NCI-H748 (cell line): ENCODE measurements around the gene TMEM208.
A peak's percentile ranks its signal among the peaks of the same experiment; 100 is the strongest.

Experiments
- DNase-seq: peaks from one replicate; lab custom pipeline; 2025; ENCODE audit not compliant: unreplicated experiment; lab: John Stamatoyannopoulos, UW

The TMEM208 gene

DNA sequence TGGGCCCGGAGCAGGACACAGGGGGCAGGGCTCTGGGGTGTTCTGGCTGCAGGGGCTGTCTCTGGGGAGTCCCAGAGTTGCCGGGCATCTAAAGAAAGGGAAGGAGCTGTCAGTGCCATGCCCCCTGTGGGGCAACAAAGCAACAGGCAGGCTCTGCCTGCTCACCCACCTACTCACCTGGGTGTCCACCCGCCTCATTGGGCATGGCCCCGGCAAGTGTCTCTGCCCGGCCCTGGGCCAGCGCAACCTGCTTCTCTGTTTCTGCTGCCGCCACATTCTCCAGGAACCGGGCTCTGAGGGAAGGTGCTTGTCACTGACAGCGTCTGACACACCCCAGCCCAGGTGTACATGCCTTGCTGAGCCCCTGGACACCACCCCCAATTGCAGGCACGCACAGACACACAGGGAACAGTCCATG is 7.3 kb downstream of the TMEM208 start:
- DNase-seq, result no peak

DNA sequence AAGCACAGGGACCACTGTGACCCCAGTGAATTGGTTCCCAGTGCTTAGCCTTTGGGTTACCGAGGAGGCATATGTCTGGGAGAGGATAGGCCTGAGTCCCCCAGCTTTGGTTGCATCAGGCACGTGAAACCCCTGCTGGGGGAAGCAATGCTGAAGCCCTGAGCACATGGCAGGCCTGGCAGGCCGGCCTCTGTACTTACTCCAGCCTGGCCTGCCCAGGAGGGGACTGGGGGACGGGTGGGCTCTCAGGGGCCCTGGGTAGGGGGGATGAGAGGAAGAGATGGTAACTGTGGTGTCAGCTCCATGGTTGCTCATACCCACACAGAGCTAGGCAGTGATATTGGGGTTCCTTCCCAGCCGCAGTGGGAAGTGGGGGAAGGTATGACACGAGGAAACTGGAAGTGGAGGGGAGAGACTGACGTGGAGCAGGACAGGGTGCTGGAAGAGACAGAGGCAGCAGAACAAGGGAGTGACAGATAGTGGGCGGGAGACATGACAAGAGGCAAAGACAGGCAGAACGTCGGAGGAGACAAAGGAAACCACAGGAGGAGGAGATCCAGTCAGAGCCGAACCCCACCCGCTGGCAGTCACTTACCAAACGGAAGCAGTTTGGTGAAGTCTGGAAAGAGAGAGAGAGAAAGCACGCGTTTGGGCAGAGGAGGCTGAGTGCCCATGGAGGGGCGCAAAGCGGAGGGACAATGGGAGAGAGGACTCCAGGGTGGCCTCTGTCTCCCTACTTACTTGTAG is 9.1 kb downstream of the TMEM208 start:
- DNase-seq, result no peak

DNA sequence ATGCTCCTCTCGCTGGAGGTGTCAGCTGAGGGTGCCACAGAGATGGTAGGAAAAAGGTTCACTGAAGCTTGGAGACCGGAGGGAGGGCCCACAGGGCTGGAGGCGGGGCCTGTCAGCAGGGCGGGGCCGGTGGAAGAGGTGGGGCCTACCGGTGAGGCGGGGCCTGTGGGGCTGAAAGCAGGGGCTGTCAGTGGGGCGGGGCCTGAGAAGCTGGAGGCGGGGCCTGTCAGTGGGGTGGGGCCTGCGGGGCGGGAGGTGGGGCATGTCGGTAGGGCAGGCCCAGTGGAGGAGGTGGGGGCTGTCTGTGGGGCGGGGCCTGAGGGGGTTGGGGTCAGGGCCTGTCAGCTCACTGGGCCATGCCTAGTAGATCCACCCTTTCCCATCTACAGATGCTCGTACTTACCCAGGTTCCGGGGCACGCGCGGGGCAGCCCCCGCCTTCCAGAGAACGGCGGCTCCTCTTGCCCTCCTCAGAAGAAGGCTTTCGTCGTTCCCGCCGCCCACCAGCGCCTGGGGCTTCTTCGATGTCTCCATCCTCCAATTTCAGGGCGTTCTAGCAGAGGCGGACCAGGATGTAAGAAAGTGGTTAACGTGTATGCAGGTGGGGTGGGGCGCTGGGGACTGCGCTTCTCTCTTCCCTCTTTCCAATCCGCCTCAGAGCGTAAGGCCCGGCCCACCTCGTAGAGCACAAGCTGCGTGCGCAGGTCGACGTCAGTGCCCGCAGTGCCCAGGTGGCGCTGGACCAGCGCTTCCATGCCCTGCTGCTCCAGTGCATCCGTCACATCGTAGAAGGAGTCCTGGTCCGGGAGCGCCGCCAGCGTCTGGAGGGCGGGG is 9.8 kb downstream of the TMEM208 start:
- DNase-seq, result peak; percentile 8

DNA sequence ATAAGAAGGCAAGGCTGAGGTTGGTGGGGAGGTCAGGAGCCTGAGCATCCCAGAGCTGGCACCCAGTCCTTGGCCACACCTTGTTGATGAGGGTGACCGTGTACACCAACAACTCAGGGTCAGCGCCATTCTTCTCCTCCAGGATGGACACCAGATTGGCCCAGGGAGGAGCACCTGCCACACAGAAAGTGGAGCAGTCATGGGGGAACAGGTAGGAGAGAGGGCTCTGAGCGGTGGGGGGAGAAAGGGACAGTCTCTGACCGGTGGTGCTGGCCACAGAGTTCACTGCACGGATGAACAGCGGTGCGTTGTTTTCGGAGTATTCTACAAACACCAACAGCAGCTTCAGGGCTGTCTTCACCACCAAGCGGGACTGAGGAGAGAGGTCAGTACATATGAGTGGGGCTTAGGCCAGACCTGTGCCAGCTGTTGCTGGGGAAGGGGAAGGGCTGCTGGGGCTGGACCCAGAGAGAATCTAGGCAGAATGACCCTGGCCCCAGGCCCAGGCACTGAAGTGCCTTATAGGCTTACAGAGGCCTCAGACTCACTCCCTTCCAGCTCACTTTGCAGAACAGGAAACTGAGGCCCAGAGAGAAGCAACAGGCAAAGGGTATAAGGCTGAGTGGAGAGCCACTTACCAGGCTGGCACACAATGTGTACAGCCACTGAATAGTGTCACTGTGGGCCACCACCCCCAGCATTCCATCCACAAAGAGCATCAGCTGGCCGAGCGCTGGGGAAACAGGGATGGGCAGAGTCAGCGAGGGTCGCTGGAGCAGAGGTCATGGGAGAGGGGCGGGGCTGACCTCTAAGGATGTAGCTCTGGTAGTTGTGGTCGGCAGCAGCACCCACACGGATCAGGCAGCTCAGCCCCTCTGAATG is 10.7 kb downstream of the TMEM208 start:
- no peak for DNase-seq

DNA sequence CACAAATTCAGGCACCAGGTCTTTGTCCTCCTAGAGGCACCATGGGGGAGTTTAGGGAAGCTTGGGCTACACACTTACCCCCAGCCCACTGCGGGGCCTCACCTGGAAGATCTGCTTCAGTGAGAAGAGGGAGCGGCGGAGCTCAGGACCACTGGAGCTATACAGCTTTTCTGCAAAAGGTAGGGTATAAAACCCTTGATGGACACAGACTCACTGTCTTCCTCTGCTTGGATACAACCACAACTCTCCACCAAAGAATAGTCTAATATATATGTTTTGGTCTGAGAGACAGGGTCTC is 11.3 kb downstream of the TMEM208 start:
- no peak for DNase-seq

DNA sequence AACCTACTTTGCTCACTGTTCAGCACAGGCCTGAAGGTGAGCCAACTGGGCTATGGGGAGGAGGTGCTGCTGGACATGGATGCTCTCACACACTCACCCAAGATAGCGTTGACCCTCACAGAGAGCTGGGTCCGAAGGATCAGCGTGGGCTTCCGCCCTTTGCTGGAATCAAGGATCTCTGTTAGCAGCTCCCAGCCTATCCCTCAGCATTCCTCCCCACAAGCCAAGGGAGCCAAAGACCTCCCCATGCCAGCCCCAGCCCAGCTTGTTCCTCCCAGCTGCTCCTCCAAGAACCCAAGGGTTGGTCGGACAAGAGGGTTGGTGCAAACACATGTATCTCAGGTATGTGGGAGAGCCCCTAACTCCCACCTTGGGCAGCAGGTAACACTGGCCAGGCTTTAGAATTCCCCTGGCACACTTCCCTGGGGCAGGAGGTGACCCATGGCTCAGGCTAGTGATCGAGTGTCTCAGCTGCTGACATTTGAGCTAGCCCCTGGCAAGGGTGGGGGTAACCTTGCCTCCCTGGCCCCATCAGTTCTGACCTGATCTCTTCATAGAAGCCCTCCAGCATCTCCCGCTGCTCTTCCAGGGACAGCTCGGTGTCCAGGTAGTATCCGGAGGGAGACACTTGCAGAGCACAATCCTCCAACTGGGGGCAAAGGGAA is 12.0 kb downstream of the TMEM208 start:
- no peak for DNase-seq

DNA sequence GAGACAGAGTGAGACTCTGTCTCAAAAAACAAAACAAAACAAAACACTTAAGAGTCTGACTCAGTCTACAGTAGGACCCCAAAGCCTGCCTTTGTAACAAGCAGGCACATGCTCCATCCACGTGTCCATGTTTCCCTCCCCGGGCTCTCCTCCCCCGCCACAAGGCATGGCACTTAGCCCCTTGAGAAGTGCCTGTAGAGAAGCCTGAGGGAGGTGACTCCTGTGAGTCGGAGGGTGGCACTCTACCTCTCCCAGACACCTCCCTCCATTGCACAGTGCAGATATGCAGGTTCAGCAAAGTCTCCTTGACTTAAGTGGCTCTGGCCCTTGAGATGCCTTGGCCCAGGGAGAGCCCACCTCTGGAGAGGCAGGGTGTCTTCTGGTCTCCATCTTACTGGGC is 13.6 kb downstream of the TMEM208 start:
- DNase-seq, result no peak

DNA sequence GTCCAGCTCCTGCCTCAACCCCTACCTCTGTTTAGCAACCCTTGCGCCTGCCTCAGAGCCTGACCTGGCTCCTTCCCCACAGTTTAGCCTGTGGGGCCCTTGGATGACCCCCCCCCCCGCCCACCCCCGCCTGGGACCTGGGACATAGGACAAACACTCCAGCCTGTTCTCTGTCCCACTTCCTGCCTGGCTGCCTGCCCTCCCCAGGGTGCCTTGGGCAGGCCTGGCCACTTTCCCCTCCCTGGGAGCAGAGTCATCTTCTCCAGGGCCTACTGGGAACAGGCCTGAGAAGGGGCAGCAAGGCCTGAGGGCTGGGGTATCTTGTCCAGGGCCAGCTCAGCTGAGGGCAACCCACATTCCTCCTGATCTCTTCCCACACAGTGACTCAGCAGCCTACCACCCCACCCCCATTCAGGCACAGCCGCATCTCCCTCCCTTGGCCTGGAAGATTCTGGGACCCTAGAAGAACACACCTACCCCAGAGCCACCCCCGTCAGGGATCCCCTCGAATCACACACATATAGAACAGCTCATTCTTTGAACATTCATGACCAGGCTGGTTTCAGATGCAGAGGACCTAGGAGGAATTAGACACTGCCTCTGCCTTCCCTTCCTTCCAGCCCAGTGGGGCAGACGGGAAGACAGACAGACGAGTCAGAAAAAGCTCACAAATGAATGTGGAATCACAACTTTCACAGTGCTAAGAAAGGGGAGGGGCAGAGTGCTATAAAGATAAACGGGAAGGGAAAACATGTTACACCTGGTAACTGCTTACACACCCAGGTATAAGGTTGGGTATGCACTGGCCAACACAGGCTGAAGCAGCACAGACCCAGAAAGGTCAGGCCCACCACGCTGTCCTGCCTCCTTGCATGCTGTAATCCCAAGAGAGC is 14.3 kb downstream of the TMEM208 start:
- DNase-seq, result no peak

DNA sequence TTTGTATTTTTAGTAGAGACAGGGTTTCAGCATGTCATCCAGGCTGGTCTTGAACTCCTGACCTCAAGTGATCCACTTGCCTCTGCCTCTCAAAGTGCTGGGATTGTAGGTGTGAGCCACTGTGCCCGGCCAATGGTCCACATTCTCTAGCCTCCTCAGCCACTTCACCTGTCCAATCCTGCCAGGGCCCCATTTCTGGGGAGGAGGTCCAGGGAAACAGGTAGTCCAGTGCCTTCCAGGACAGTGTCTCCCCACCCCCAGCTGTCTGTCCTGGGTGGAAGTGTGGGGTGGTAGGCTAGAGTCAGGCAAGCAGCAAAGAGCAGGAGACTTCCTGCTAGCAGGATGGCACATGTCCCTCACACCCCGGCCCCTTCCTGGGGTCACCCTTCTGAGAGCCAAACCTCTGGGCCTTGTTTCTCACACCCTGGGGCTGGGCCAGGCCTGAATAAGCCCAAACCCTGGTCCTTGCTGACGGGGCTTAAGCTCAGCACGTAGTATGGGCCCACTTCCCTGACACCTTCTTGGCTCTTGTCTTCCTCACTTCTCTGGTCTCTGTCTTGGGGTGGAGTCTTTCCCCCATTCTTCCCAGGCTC is 15.3 kb downstream of the TMEM208 start:
- no peak for DNase-seq

DNA sequence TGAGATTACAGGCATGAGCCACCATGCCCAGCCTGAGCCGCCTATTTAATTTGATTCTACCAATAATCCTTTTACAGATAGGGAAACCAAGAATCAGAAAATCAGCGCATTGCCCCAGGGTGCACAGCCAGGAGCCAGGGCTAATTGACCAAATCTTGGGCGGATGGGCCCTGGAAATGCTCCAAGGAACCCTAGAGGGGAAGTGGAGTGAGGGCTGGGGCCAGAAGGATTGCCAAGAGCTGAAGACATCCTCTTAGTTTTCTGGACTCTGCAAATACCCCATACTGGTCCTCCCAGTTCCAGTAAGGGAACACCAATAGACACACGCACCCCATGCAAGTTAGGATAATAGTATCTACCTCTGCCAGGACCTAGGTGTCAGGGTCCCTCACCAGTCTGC is 16.6 kb downstream of the TMEM208 start:
- no peak for DNase-seq

DNA sequence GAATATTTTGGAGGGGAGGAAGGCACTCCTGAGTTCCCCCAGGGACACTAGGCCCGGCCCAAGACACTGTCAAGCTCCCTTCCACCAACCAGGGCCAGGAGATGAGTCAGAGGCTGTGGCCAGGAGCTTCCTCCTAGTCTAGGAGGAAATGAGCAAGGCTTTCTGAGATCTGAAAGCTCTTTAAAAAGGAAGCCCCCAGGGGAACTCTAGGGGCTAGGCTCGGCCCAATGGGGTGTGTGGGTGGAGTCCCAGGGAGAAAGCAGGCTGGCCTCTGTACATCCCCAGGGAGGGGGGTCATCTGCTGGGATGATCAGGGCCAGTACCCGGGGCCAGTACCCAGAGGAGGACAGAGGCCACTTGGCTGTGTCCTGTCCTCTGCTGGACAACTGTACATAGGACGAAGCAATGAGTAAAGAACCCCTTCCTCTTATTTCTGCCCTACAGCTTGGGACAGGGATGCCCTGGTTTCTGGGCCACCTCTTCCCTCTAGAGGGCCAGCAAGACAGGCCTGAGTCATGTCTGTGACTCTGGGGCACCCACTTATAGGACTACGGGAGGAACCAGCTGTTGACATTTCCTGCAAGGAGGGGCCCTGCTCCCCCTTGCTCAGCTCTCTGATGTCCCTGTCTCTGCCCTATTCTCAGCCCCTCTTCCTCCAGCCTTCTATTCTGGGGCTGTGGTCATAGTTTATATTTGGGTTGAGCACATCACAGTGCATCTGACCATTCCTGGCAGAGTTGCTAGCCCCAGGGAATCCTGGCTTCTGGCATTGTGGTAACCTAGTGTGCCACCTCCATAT is 17.7 kb downstream of the TMEM208 start:
- DNase-seq, result no peak

DNA sequence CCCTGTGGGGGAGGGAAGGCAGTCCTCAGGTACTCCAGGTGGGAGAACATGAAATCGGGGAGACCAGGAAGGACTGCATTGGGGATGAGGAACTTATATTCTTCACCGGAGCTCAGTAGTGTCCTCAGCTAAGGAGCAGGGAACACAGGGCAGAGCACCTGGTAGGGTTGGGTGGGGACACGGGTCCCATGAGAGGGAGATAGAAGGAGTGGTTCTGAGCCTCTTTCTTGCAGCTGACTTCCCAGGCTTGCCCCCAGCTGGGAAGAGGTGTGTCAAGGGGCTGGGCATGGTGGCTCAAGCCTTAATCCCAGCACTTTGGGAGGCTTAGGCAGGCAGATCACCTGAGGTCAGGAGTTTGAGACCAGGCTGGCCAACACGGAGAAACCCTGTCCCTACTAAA is 18.3 kb downstream of the TMEM208 start:
- no peak for DNase-seq

DNA sequence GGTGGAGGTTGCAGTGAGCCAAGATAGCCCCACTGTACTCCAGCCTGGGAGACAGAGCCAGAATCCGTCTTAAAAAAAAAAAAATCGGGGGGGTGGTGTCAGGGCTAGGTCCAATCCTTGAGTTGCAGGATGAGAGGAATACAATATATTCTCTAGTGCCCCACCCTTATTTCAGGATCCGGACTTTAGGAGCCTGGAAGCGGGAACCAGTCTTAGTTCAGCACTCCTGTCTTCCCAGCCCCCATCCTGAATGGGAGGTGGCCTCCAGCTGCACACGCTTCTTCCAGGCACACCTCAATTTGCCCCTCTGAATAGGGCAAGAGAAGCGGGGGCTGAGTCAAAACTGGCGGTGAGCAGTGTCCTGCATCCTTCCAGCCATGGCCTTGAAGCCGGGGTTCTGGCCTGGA is 18.7 kb downstream of the TMEM208 start:
- no peak for DNase-seq

DNA sequence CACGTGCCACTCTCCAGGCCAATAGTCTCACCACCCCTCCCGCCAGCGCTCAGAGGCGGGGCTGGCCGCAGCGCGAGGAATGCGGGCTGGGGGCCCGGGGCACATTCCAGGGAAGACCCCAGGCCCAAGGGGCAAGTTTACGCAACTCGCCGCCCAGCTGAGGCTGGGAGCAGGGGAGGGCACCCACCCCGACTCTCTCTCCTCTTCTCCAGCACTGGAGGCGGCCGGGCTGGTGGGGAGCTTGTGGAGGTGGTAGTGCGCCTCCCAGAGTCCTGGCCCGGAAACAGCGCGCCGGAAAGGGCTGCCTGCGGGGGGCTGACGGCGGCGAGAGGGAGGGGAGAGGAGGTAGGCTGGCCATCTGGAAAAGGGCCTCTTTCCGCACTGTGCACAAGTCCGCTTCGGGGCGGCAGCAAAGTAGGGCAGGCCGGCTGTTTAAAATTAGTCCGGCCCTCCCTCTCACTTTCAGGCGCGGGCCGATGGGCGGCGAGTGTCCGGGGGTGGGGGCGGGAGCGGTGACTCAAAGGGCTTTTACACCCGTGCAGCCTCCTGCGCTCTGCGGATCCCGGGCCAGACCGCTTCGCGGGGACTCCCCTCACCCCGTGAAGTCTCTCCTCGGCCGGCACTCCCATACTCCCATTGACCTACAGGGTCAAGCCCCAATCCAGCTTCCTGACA is 19.3 kb downstream of the TMEM208 start:
- DNase-seq, result peak; percentile 71

DNA sequence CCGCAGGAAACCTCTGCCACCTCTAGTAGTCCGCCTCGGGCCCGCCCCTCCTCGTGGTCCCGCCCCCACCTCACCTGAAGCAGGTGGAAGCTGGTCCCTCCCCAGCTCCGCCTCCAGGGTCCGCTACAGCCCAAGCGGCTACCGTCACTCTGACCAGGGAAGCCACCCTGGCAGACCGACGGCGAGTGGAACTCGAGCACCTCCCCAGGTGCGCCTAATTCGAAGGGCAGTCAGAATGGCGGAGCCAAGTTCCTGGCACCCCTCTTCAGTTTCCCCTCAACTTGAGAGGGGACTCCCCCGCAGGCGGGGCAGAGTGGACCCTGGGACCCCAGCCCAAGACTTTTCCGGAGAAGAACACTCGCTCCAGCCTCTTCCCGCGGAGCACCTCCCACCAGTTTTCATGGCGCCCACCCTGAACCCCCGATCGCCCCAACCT is 19.8 kb downstream of the TMEM208 start:
- DNase-seq, result peak; percentile 88

DNA sequence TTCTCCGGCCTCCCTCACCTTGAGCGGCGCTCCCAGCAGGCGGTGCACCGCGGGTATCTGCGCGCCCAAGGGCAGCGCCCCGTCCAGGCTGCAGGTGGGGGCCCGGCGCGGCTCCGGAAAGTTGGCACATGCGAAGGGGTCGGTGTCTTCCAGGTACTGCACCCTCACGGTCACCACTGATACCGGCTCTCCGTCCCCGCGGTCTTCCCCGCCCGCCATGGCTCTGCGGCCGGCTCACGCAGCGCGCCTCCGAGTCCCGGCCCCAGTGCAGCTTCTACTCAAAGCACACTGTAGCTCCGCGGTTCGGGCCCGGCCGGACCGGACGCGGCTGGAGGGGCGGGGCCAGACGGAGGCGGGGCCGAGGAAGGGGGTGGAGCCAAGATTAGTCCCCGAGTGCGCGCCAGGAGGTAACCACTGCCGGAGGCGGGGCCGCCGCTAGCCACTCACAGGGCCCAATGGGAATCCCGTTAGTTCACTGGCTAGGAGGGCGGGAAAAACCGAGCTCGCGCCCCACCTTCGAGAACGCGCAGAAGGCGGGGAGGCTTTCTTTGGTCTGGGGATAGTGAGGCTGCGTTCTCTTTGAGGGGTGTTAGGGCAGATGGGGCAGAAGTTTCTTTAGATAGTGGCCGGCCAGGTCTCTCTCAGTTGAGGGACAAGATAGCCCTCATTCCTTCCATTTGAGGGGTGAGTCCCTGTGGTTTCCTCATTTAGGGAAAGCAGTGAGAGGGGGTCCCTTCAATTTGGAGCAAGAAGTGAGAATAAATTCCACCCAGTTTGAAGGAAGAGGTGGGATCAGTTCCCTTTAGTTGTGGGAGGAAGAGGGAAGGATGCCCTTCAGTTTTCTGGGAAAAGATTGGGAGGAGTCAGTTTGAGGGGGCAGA is 20.5 kb downstream of the TMEM208 start, which contains the start of gene FHOD1:
Gene FHOD1 (minus strand): TSS at position 290 of the 881 bp plus-strand sequence. CDS start 71 bp downstream, at position 219.
- peak; percentile 89 for DNase-seq

DNA sequence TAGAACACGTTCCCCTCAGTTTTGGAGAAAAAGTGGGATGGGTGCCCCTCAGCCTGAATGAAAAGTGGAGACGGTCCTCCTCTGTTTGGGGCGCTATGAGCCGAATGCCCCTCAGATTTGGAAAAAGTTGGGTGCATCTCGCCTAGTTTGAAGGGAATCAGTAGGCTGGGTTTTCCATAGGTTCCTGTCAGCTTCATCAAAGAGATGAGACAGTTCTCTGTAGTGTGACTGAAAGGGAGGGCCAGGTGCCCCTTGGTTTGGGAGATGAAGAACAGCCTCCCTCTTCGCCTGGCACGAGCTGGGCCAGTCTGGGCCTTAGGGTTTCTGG is 21.1 kb downstream of the TMEM208 start:
- no peak for DNase-seq
